HL-60 (cell line): ENCODE results near the gene ANKS1A.

Source experiments
- TF ChIP-seq, protein P1 (sequence below): IDR thresholded peaks from one replicate; pipeline ENCODE4 v1.5.1; 2011; ENCODE audit warnings: low read length, control low read depth, inconsistent platforms; ENCODE audit not compliant: insufficient read depth
- TF ChIP-seq, protein P2 (sequence below): IDR thresholded peaks from 2 replicates; pipeline ENCODE4 v1.6.1; 2012; ENCODE audit warnings: low read depth; ENCODE audit not compliant: insufficient replicate concordance

DNA sequence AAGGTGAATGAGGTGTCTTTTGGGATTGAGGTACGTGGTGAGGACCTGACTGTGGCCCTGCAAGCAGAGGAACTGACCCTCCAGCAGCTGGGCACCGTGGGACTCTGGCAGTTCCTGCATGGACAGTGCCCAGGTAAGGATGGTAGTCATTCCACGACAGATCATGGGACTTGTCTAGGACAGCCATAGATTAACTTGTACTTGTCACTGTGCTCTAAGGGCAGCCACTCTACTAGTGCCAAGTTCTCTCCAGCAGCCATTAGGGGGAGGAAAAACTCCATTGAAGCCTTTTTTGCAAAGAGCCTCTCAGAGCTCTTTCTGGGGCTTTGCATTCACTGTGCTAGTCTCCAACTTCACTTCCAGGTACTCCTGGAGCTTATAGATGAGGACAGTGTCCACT lies 21.6 kb upstream of the ANKS1A start:
- TF ChIP-seq, protein P1, sequence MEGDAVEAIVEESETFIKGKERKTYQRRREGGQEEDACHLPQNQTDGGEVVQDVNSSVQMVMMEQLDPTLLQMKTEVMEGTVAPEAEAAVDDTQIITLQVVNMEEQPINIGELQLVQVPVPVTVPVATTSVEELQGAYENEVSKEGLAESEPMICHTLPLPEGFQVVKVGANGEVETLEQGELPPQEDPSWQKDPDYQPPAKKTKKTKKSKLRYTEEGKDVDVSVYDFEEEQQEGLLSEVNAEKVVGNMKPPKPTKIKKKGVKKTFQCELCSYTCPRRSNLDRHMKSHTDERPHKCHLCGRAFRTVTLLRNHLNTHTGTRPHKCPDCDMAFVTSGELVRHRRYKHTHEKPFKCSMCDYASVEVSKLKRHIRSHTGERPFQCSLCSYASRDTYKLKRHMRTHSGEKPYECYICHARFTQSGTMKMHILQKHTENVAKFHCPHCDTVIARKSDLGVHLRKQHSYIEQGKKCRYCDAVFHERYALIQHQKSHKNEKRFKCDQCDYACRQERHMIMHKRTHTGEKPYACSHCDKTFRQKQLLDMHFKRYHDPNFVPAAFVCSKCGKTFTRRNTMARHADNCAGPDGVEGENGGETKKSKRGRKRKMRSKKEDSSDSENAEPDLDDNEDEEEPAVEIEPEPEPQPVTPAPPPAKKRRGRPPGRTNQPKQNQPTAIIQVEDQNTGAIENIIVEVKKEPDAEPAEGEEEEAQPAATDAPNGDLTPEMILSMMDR, result no peak
- TF ChIP-seq, protein P2, sequence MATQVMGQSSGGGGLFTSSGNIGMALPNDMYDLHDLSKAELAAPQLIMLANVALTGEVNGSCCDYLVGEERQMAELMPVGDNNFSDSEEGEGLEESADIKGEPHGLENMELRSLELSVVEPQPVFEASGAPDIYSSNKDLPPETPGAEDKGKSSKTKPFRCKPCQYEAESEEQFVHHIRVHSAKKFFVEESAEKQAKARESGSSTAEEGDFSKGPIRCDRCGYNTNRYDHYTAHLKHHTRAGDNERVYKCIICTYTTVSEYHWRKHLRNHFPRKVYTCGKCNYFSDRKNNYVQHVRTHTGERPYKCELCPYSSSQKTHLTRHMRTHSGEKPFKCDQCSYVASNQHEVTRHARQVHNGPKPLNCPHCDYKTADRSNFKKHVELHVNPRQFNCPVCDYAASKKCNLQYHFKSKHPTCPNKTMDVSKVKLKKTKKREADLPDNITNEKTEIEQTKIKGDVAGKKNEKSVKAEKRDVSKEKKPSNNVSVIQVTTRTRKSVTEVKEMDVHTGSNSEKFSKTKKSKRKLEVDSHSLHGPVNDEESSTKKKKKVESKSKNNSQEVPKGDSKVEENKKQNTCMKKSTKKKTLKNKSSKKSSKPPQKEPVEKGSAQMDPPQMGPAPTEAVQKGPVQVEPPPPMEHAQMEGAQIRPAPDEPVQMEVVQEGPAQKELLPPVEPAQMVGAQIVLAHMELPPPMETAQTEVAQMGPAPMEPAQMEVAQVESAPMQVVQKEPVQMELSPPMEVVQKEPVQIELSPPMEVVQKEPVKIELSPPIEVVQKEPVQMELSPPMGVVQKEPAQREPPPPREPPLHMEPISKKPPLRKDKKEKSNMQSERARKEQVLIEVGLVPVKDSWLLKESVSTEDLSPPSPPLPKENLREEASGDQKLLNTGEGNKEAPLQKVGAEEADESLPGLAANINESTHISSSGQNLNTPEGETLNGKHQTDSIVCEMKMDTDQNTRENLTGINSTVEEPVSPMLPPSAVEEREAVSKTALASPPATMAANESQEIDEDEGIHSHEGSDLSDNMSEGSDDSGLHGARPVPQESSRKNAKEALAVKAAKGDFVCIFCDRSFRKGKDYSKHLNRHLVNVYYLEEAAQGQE, result no peak
